ENCODE measurements around the gene SEC14L1.
"Not testable (repeated sequence)": the region's sequence is repeated elsewhere in the genome, so short reads cannot be mapped to it uniquely, and the experiment has no call there.

GRCh38 chr17:77102411-77103134 lies 38.2 kb upstream of the SEC14L1 start:
- TF ChIP-seq CTCF (IDR thresholded peaks at IDR 0.05; ENCODE audit: insufficient read depth, low read depth, low read length); EZH2 (IDR thresholded peaks at IDR 0.05; ENCODE audit: insufficient read depth, low read length): not testable (repeated sequence)
